RWPE2 (cell line): Measurements from ENCODE around the gene CACNA2D4.
A peak's percentile ranks its signal among the peaks of the same experiment; 100 is the strongest.

ENCODE experiments used
- ATAC-seq: fragments of 200-7000 bp; cut with Tn5 transposase; 3 replicates; pipeline ENCODE4 v1.9.1; 2021; ENCODE audit warnings: low read depth
- DNase-seq: peaks from one replicate; pipeline ENCODE4 v3.0.0-alpha.2; 2020; ENCODE audit warnings: low spot score
- H3K27ac ChIP-seq: fragments of 450-650 bp; 2 replicates; pipeline ENCODE4 v1.5.1; 2017; ENCODE audit warnings: mild to moderate bottlenecking; ENCODE audit not compliant: poor library complexity, severe bottlenecking
- H3K27me3 ChIP-seq: fragments of 250-450 bp; sonication (Bioruptor Pico); 2 replicates; pipeline ENCODE4 v1.5.1; 2021; ENCODE audit warnings: mild to moderate bottlenecking, moderate library complexity; ENCODE audit not compliant: insufficient read depth, poor library complexity, severe bottlenecking
- H3K36me3 ChIP-seq: fragments of 250-450 bp; sonication (Bioruptor Pico); 2 replicates; pipeline ENCODE4 v1.5.1; 2020; ENCODE audit warnings: low read depth, mild to moderate bottlenecking, moderate library complexity
- H3K4me1 ChIP-seq: fragments of 250-450 bp; sonication (Bioruptor Pico); 2 replicates; pipeline ENCODE4 v1.5.1; 2021; ENCODE audit warnings: mild to moderate bottlenecking, moderate library complexity; ENCODE audit not compliant: insufficient read depth, poor library complexity, severe bottlenecking
- H3K4me3 ChIP-seq: fragments of 250-450 bp; sonication (Bioruptor Pico); 2 replicates; pipeline ENCODE4 v1.5.1; 2021; ENCODE audit warnings: mild to moderate bottlenecking, moderate library complexity; ENCODE audit not compliant: severe bottlenecking
- H3K9me3 ChIP-seq: fragments of 250-450 bp; sonication (Bioruptor Pico); 2 replicates; pipeline ENCODE4 v1.5.1; 2021; ENCODE audit warnings: mild to moderate bottlenecking, moderate library complexity; ENCODE audit not compliant: severe bottlenecking
- CTCF ChIP-seq: fragments of 450-650 bp; IDR thresholded peaks from one replicate; pipeline ENCODE4 v1.5.1; 2017; ENCODE audit warnings: mild to moderate bottlenecking, moderate library complexity; ENCODE audit not compliant: poor library complexity, severe bottlenecking

CACNA2D4 gene

GRCh38 chr12:1848745-1849144 lies 69.7 kb downstream of the CACNA2D4 start:
- TF ChIP-seq CTCF = no peak
- DNase-seq (no peak), ATAC-seq (no peak)
- Histone ChIP-seq H3K4me1 (no peaks in the 10 kb centered on the region), H3K27ac (no peak overlapping the region), H3K27me3 (peaks cover 39% of the 10 kb centered on the region), H3K9me3 (no peaks in the 10 kb centered on the region), H3K4me3 (no peak overlapping the region), H3K36me3 (no peaks in the 10 kb centered on the region)

- Histone ChIP-seq H3K27ac (no peak overlapping the region), H3K9me3 (no peaks in the 10 kb centered on the region), H3K4me1 (no peaks in the 10 kb centered on the region), H3K4me3 (no peak overlapping the region), H3K27me3 (peaks cover 45% of the 10 kb centered on the region), H3K36me3 (no peaks in the 10 kb centered on the region)
- ATAC-seq (no peak), DNase-seq (peak; percentile 23)
- no peak for TF ChIP-seq CTCF
These were observed 70.3 kb downstream of the CACNA2D4 start for GRCh38 chr12:1848146-1848545.

GRCh38 chr12:1847411-1847810 lies 71.0 kb downstream of the CACNA2D4 start:
- peak; percentile 42 for DNase-seq
- TF ChIP-seq CTCF = no peak
- Histone ChIP-seq H3K27me3 (peaks cover 45% of the 10 kb centered on the region), H3K36me3 (no peaks in the 10 kb centered on the region), H3K4me3 (no peak overlapping the region), H3K9me3 (no peaks in the 10 kb centered on the region), H3K4me1 (no peaks in the 10 kb centered on the region), H3K27ac (no peak overlapping the region)
- ATAC-seq = no peak

- no peak overlapping the region for H3K27ac ChIP-seq
- no peaks in the 10 kb centered on the region for H3K4me1 ChIP-seq
- no peak for TF ChIP-seq CTCF
- H3K36me3 ChIP-seq = no peaks in the 10 kb centered on the region
- DNase-seq (peak; percentile 74), ATAC-seq (no peak)
- H3K4me3 ChIP-seq = no peak overlapping the region
- H3K9me3 ChIP-seq = no peaks in the 10 kb centered on the region
- H3K27me3 ChIP-seq = peaks cover 45% of the 10 kb centered on the region
These were observed 71.7 kb downstream of the CACNA2D4 start for GRCh38 chr12:1846421-1847405.

- peak; percentile 24 for DNase-seq
- Histone ChIP-seq H3K9me3 (no peaks in the 10 kb centered on the region), H3K4me3 (no peak overlapping the region), H3K36me3 (no peaks in the 10 kb centered on the region), H3K27ac (no peak overlapping the region), H3K27me3 (peaks cover 45% of the 10 kb centered on the region), H3K4me1 (no peaks in the 10 kb centered on the region)
- ATAC-seq = no peak
- TF ChIP-seq CTCF = no peak
These were observed 72.6 kb downstream of the CACNA2D4 start for GRCh38 chr12:1845886-1846285.
